Right lobe of liver (tissue), 6 donors: ENCODE results near the gene DSG4. TPM values are rescaled to one million over a fixed set of nuclear protein-coding genes. Genes with fewer than 3 reads are reported as not detected.

ENCODE experiments used
- ATAC-seq, 4 donors: fragments of 200-7000 bp; cut with Tn5 transposase; one replicate each; pipeline ENCODE4 v1.9.1; 2020; ENCODE audit warnings: mild to moderate bottlenecking in 4 of 4, moderate library complexity in 4 of 4
- DNase-seq, 3 donors: peaks; one replicate each; pipeline ENCODE4 v3.0.0-alpha.2; 2020
- H3K27ac ChIP-seq, 3 donors: fragments of 200-600 bp; one replicate each; pipeline ENCODE4 v1.8.0; 2022
- H3K27me3 ChIP-seq, 2 donors: fragments of 200-600 bp; one replicate each; pipeline ENCODE4 v1.8.0; 2022
- H3K36me3 ChIP-seq, 4 donors: fragments of 200-600 bp; sonication (generic) in 1 of 4; one replicate each; pipeline versions ENCODE4 v1.5.1 to v1.8.0; 2017 to 2022; ENCODE audit warnings: control low read depth in 1 of 4
- H3K4me1 ChIP-seq, 4 donors: fragments of 200-600 bp; sonication (generic) in 1 of 4; one replicate each; pipeline versions ENCODE4 v1.5.1 to v1.8.0; 2017 to 2022; ENCODE audit warnings: control low read depth in 1 of 4
- H3K4me3 ChIP-seq, 3 donors: fragments of 200-600 bp; one replicate each; pipeline ENCODE4 v1.8.0; 2022
- H3K9me3 ChIP-seq, 4 donors: fragments of 200-600 bp; sonication (generic) in 1 of 4; one replicate each; pipeline versions ENCODE4 v1.5.1 to v1.8.0; 2017 to 2022; ENCODE audit warnings: control low read depth in 1 of 4
- POLR2A ChIP-seq: fragments of 450-650 bp; IDR thresholded peaks from one replicate; pipeline ENCODE4 v1.6.1; 2017; ENCODE audit warnings: antibody characterized with exemption, mild to moderate bottlenecking
- WGBS: methylation state at CpG from one replicate; pipeline ENCODE4 v1.1.6; 2018; ENCODE audit warnings: low coverage, low lambda C conversion rate; ENCODE audit not compliant: insufficient coverage; ENCODE audit errors: missing lambda C conversion rate; 5-methylcytosine and 5-hydroxymethylcytosine counted together
- intact Hi-C, 2 donors: fragments of 100-400 bp; cut with DNase I; formaldehyde crosslinking; loops; one replicate each; pipeline versions ENCODE4 v1.11.2 to v1.14.1; 2022
- total RNA-seq, 6 experiments: library from RNA; depleted of rRNA in 2 of 6; stranded (reverse); fragments of >200 nt in 2 of 6; fragmentation: NEBNext Ultra II Directional in 3 of 6; extraction: Animal tissue kit (Norgen Biotek cat#: 25700) in 3 of 6; gene quantifications; one replicate each; pipeline versions ENCODE4 v1.1.0 to v1.2.4, GENCODE V29; 2016 to 2023
- TF ChIP-seq, protein P1 (sequence below), 4 donors: fragments of 200-600 bp in 3 of 4; fragments of 450-650 bp in 1 of 4; IDR thresholded peaks; one replicate each; pipeline versions ENCODE4 v1.5.1 to v1.8.0; 2016 to 2022; ENCODE audit warnings: antibody characterized with exemption in 4 of 4, mild to moderate bottlenecking in 2 of 4
- donor health status: DM: no; HTN: yes; CAD: no.
- donor health status: DM: no; HTN: no; CAD: no.
- donor health status: DM: no; HTN: no; CAD: no.
- donor health status: DM: no; HTN: yes; CAD: no.
- donor health status: DM: no; HTN: yes; CAD: no.

The DSG4 gene
- total RNA-seq, 6 experiments from 2014 or later = not detected

DNA sequence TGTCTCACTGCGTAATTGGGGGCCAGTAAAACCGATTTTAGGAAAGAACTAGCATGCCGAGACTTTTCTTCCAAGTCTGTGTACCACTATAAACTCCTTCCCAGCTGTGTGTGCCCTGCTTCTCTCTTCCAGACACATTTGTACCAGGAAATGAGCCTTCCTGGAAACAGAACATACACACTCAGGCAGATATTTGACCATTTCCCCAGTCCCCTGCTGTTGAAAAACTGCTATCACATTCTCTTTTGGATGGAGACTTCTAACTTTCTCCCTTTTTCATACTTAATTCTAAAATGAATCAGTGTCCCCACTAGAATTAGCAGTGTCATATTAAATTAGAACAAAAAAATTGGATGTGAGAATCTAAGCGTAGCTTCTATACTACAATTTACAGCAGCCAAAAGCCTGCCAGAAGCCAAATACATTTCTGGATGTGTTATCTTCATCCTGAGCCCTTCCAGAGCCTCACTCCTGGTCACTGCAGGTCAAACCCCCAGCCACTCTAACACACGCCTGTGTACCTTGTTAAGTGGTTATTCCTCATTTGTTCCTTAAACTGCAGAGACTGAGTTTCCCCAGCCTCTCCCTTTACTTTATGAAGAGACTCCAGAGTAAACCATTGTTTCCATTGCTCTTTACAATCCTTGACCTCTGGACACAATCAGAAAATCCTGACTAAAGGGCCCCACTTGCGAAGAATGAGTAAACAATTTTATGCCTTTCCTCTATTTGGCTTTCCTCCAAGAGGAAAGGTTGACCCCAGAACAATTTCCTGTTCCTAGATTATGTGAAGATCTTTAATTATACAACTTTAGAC is 20.4 kb downstream of the DSG4 start:
- no peaks in the 10 kb centered on the region for H3K36me3 ChIP-seq
- H3K9me3 ChIP-seq = no peaks in the 10 kb centered on the region
- peaks cover 0 to 22% (median 9%) of the 10 kb centered on the region in 4 donors for H3K4me1 ChIP-seq
- ATAC-seq (peak; percentile 24 to 32 (median 29)), DNase-seq (no peak)
- intact Hi-C loops = no loop called here
- H3K4me3 ChIP-seq = no peak overlapping the region
- TF ChIP-seq POLR2A = no peak
- TF ChIP-seq, protein P1, sequence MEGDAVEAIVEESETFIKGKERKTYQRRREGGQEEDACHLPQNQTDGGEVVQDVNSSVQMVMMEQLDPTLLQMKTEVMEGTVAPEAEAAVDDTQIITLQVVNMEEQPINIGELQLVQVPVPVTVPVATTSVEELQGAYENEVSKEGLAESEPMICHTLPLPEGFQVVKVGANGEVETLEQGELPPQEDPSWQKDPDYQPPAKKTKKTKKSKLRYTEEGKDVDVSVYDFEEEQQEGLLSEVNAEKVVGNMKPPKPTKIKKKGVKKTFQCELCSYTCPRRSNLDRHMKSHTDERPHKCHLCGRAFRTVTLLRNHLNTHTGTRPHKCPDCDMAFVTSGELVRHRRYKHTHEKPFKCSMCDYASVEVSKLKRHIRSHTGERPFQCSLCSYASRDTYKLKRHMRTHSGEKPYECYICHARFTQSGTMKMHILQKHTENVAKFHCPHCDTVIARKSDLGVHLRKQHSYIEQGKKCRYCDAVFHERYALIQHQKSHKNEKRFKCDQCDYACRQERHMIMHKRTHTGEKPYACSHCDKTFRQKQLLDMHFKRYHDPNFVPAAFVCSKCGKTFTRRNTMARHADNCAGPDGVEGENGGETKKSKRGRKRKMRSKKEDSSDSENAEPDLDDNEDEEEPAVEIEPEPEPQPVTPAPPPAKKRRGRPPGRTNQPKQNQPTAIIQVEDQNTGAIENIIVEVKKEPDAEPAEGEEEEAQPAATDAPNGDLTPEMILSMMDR (IDR thresholded peaks at IDR 0.05) = peak in 1 of 4 donors; percentile 22
- WGBS = 57% methylated on average over 5 of the region's 6 CpGs
- no peaks in the 10 kb centered on the region for H3K27me3 ChIP-seq
- no peak overlapping the region for H3K27ac ChIP-seq

GRCh38 chr18:31398191-31398590 is 21.6 kb downstream of the DSG4 start:
- no peak for DNase-seq
- intact Hi-C loops = no loop called here
- no peak overlapping the region for H3K4me3 ChIP-seq
- TF ChIP-seq POLR2A = no peak
- TF ChIP-seq, protein P1 (IDR thresholded peaks at IDR 0.05) = no peak
- peaks cover 0 to 31% (median 14%) of the 10 kb centered on the region in 4 donors for H3K4me1 ChIP-seq
- no peaks in the 10 kb centered on the region for H3K36me3 ChIP-seq
- H3K9me3 ChIP-seq = no peaks in the 10 kb centered on the region
- no peaks in the 10 kb centered on the region for H3K27me3 ChIP-seq
- 68% methylated on average over 2 of the region's 2 CpGs for WGBS
- no peak overlapping the region for H3K27ac ChIP-seq
- no peak for ATAC-seq

DNA sequence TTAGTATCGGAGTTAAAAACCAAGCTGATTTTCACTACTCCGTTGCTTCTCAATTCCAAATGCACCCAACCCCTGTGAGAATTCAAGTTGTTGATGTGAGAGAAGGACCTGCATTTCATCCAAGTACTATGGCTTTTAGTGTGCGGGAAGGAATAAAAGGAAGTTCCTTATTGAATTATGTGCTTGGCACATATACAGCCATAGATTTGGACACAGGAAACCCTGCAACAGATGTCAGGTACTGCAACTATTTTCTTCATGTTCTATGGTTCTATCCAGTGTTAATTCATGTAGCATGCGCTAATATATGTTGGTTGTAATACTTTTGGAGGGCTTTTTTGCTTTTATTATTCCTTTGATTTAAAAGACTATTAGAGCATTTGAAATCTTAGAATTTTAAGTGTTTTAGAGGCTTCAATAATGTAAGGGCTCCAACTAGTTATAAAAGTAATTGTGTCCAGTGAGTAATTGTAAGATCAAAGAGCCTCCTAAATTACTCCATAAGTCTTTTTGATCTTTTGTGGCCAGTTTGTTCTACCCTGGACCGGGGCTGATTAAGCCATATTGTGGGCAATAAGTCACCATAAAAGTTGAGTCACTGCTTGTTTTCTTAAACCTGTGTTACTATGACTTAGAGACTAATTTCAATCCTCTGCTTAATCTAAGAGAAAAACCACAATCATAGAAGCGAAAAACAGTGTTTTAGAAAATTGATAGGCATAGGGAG is 22.9 kb downstream of the DSG4 start:
- DNase-seq (no peak), ATAC-seq (no peak)
- TF ChIP-seq, protein P1 (IDR thresholded peaks at IDR 0.05) = no peak
- TF ChIP-seq POLR2A = no peak
- H3K4me3 ChIP-seq = no peak overlapping the region
- intact Hi-C loops = no loop called here
- H3K36me3 ChIP-seq = no peaks in the 10 kb centered on the region
- WGBS = 64% methylated on average over 6 of the region's 6 CpGs
- H3K4me1 ChIP-seq = peaks cover 0 to 34% (median 16%) of the 10 kb centered on the region in 4 donors
- H3K9me3 ChIP-seq = no peaks in the 10 kb centered on the region
- no peak overlapping the region for H3K27ac ChIP-seq
- H3K27me3 ChIP-seq = no peaks in the 10 kb centered on the region

DNA sequence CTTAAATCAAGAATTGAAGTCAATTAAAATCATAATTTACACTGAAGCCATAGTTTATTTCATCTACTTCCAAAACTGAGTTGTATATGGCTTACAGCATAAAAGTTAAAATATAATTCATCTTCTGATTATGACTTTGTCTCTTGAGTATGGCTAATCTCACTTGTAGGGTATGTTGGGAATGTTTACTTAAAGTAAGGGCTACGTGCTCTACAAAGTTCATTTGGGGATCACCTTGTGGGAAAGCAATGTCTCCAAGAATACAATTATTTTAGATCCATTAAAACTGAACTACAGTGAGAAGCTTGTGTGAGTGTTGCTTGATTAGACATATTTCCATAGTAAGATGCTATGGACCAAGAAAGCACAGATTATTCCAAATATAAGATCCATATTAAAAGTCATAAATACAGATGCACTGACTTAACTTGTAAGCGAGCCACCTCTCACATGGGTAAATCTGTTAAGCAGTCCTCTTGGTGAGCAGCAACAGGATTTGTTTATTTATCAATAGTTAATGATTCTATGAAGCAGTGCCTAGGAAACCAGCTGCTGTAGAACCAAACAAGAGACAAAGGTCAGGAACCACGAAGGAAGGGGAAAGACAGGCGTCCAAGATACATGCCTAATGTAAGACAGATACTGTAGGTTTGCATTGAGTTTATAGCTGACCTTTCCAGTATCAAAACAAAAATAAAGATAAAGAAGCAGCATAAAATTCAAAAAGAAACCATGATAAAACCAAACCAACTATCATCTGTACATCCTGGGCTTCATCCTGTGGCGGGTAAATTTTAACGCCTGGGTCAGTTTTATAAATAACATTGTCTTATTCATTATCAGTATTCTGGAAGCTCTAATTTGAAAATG is 24.8 kb downstream of the DSG4 start:
- Histone ChIP-seq H3K27me3 (no peaks in the 10 kb centered on the region), H3K9me3 (no peaks in the 10 kb centered on the region), H3K36me3 (no peaks in the 10 kb centered on the region), H3K4me1 (peaks cover 0 to 34% (median 16%) of the 10 kb centered on the region in 4 donors), H3K4me3 (peak overlapping the region in 2 of 3 donors; percentile 17 to 23), H3K27ac (peak overlapping the region; percentile 19 to 69 (median 61))
- 18% methylated on average over 6 of the region's 6 CpGs for WGBS
- no peak for TF ChIP-seq POLR2A
- TF ChIP-seq, protein P1 (IDR thresholded peaks at IDR 0.05) = no peak
- intact Hi-C loops = no loop called here
- peak in 1 of 3 donors; percentile 53 for DNase-seq
- ATAC-seq = peak; percentile 85 to 93 (median 92)
